NK-92 treated with Interleukin-12 subunit alpha and Interleukin-12 subunit beta, amount 100 ng/mL, for 24 hours (cell line): ENCODE results near the gene BRSK1.

Experiments
- DNase-seq: peaks from one replicate; lab custom pipeline; 2025; lab: John Stamatoyannopoulos, UW

The BRSK1 gene

DNA sequence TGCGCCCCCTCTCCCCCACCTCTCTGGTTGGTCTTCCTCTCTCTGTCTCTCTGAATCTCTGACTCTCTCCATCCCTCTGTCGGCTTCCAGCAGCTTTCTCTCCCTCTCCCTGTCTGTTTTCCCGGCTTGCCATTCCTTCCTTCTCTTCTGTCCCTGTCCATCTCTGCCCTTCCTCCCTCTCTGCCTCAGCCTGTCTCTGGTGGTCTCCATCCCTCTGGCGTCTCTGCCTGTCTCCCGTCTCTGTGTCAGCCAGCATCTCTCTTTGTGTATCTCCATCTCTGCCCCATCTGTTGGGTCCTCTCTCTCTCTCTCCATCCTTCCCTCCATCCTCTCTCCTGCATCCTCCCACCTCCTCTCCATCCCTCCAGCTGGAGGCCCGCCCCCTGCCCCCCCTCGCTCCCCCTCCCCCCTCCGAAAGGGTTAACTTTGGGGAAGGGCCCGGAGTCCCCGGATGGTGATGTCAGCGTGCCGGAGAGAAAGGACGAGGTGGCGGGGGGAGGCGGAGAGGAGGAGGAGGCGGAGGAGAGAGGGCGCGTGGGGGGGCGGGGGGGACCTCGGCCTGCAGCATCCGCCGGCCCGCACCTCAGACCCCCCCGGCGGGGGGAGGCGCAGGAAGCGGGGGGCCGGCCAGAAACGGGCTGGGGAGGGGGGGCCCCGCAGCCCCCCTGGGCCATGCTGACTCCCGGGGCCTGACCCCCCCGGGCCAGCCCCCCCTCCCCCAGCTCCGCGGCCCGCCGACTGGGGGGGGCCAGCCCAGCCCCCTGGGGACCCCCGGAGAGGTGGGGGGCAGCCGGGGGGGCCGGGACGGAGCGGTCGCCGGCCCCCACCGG is at the start of gene BRSK1:
TSS of gene BRSK1 (plus strand) at position 450 of the 830 bp plus-strand sequence. CDS start 446 bp downstream, outside the sequence.
- DNase-seq: no peak

DNA sequence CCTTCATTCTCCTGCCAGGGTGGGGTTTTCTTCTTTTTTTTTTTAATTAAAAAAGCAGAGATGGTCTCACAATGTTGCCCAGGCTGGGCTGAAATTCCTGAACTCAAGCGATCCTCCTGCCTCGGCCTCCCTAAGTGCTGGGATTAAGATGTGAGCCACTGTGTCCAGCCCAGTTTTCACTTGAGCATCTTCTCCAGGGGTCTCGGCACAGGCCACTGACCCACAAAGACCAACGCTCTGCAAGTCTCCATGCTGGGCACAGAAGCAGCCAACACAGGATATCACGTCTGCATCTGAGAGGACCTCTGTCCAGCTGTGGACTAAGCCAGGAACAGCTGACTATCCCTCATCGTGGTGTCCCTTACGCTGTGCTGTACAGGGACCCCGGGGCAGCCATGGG is 45.8 kb upstream of the BRSK1 start:
- DNase-seq: no peak

DNA sequence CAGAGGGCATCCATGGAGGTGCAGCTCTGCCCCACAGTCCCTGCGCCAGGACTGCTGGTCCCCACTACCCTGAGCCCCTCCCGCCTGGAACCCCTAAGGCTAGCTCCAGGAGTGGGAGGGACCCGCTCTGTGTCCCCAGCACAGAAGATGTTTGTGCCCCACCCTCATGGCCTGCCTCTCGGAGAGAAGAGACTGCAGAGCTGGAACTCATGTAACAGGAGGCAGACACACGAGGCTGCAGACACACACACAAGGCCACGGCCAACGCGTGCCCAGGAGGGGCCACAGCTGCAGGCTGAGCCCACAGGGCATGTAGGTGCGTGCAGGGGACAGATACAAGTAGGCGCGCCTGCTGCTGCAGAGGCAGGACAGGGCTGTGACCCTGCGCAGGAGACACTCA is 44.8 kb upstream of the BRSK1 start:
- no peak for DNase-seq

DNA sequence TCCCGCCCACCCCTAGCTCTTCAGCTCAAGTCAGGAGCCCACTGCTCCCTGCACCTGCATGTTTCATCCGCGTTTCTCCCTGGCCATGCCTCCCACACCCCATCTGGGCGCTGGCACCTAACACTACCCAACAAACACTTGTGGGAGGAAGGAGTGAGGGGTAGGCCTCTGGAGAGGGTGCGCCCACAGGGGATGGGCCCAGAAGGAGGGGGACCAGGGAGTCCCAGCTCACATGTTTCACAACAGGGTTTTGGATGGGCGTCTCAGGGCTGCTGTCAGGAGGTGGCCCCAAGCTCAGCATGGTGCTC is 43.1 kb upstream of the BRSK1 start:
- no peak for DNase-seq

DNA sequence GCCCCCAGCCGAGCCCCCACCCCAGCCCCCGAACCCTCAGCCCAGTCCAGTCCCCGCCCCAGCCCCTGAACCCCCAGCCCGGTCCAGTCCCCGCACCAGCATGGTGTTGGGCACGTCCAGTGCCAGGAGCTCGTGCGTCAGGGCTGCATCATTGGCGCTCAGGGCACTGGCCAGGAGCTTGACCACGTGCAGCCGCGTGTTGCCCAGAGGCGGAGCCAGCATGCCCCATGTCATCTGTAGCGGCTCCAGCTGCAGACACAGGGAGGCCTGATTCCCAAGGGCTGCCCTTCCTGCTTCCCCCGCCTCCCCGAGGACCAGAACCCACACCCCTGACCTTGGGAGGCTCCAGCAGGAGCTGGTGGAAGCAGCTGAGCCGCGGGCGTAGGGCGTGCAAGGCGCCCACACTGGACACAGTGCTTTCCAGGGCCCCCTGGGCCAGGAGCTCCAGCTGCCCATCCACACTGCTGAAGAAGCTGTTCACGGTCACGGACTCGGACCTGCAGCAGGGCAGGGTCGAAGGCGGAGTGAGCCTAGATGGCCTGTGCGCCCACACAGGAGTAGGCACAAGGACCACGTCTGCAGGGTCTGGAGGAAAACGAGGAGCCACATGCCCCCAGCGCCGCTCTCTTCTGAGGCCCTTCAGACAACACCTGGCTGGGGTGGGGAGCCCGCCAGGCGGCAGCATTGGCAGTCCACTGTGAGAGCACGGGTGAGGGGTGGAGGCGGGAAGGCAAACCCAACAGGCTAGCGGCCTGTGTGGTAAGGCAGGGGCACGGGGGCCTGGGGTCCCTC is 42.5 kb upstream of the BRSK1 start:
- no peak for DNase-seq

DNA sequence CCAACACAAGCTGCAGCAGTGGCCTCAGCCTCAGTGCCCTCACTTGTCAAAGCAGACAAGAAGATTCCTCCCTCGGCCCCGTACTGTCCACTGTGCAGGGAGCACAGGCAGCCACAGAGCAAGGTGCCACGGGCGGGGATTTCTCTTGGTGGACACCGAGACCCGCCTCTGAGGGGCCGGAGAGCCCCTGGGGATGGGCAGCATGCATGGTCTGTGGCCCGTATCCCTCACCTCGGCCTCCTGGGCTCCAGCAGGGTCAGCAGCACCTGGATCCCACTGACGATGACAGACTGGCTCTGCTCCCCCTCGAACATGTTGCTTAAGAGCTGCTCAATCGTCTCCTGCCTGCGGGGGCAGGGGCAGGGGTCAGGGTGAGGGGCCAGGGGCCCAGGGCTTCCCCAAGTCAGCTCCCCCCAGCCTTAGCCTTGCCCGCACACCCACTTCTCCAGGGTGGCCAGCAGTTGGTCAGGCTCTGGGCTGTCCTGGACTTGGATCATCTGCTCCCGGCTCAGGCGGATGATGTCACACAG is 41.8 kb upstream of the BRSK1 start:
- DNase-seq: no peak

DNA sequence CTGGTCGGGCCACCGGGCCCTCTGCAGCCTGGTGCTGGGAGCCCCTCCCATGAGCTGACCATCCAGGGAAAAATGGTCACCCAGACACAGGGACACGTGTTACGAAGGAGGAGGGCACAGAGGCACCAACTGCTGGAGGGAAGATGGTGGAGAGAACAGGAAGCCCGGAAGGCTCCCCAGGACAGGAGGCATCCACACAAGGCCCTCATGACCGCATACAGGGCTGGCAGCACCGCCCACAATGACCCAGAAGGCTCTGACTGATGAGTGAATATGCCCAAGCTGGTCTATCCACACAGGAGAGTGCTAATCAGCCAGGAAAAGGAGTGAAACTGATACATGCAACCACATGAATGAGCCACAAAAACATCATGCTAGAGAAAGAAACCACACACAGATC is 41.3 kb upstream of the BRSK1 start:
- DNase-seq: no peak

DNA sequence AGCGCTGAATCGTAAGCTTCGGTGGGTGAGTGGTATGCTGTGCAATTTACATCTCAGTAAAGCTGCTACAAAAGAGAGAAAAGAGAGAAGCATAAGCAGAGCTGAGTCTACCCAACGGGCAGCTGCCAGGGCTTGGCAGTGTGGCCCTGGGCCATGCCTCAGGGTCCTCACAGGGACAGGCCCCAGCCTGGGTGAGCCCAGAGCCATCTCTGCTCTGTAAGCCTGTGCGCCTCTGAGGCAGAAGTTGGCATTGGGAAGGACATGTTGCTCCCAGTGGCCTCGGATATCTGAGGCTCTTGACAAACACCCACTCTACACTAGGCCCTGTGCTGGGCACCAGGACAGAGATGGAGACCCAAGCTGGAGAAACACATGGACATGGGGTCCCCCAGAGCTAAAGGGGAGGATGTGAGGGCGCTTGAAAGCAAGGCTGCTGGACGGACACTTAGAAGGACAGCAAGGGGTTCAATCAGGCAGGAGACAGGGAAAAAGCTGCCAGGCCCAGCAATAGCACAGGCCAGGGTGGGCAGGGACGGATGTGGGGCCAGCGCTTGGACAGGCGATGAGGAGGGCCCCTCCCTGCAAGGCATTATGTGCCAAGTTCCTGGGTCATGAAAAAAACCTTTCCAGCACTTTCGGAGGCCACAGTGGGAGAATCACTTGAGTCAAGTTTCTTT is 39.7 kb upstream of the BRSK1 start:
- DNase-seq: no peak

DNA sequence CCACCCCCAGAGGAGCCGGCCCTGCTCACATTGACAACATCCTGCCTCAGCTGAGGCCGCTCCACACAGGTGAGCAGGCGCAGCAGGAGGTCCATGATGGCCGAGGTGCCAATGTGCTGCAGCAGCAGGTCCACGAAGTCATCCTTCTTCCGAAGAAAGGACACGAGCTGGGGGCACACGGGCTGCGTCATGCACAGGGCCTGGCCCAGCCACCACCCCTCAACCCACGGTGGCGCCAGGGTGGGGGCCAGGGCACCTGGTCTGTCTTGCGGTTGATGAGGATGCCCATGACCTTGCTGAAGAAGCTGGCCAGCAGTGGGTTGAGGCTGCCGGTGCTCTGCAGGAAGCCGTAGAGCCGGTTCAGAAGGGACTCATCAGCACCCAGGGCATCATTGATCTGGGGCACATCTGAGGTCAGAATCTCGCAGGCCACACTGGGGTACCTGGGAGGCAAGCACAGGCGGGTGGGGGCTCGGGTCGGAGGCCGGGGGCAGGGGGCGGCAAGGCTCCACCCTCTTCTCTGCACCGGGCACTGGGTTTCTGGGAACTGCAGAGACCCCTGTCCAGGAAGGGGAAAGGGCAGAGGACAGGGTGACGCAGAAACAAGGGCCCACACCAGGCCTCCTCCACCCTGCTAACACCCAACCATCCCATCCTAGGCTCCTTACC is 38.4 kb upstream of the BRSK1 start:
- DNase-seq: no peak

DNA sequence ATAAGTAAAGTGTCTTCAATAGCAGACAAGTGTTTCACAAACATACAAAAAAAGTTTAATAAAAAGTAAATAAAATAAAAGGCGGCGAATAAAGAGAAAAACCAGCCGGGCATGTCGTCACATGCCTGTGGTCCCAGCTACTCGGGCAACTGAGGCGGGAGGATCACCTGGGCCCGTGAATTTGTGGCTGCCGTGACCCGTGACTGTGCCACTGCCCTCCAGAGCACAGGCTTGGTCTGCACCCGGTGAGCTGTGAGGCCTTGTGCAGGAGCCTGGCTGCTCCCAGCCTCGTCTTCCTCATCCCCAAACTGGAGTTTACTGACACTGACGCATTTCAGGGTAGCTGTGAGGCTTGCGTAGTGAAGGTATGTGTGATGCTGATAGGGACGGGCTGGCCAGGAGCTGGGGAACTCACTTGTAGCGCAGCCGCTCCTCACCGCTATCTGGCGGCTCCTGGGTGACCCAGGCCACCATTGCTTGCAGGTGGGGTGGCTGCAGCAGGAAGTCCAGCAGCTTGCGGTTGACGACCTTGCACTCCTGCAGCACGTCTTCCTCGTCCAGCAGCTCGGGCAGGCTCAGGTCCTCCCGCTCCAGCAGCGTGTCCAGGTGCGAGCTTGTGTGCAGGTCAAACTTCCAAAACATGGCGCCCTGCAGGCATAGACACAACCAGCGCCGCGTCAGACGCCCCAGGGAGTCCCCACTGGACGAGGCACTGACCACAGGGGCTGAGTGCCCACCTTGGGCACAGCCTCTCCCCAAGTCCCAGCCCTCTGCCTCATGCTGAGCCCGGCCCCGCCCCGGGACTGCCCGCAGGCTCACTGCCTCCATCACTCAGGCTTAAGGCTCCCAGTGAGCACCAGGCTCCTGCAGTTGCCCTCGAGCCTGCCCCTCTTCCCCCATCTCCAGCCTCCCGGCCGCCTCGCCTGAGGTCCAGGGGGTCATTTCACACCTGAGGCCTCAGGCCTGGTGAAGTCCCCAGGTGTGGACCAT is 37.0 kb upstream of the BRSK1 start:
- DNase-seq: no peak

DNA sequence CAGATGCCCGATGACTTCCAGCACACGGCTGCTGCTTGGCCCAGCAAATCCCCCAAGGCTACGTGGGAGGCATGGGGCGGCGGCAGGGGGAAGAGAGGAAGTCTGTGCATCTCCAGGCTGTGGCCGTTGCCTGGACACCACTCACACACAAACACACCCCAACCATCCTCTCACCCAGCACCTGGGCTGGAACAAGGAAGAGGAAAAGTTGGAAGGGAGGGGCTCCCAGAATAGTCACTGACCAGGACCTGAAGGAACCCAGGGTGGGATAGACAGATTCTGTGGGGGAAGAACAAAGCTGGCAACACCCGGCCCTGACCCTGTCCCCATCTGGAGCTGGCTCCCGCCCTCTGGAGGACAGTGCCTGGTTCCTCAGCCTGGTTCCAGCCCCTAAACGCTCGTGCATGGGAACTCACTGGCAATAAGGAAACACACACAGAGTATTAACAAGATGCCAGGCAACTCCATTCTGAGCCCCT is 36.1 kb upstream of the BRSK1 start:
- DNase-seq: no peak

DNA sequence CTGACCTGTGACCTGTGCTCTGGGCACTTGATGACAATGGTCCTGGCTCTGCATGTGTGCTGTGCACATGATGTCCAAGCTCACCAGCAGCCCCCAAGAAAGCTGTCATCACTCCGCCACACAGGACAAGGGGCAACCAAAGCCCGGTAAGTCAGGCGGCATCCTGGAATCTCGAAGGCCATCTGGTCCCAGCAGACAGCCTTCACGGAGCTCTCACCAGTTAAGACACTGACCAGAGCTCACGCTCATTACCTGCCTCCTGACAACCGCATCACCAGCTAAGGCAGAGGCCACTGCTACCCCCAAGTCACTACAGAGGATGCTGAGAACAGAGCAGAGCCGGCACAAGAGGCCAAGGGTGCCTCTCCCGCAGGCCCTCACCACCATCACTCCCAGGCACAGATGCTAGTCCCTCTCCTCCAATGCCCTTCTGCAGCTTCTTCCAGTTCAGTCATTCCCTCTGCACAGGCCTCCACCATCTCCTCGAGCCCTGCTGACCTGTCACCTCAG is 35.6 kb upstream of the BRSK1 start:
- no peak for DNase-seq

DNA sequence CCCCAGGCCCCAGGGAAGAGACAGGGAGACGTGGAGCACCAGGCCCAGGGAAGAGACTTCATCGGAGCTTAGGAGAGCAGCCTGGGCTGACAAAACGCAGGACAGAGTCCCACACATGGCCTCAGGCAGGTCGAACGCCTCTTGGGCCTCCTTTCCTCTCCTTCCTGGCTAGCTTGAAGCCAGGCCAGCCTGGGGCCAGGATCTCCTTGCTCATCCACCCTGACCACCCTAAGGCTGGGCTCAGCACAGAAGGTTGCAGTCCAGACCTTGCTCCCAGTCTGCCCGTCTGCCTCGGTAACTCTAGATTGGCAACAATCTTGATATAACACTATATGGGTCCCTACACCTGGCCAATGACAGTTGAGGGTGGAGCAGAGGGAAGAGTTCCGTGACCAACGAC is 35.1 kb upstream of the BRSK1 start:
- DNase-seq: no peak

DNA sequence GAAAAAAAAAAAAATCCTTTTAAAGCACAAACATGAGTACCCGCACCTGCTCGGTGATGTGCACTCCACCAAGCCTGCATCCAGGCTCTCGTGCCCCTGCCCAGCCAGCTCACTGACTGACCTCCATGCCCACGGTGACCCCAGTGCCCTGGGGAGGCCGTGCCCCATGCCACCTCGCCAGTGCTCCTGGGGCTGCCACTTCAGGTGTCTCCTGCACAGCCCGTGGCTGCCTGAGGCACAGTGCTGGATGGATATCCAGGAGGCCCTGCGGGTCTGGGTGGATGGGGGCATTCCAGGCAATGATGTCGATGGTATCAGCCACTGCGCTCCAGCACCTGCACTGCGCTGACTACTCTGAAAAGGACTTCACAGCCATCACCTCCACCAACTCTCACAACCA is 34.0 kb upstream of the BRSK1 start:
- DNase-seq: no peak

DNA sequence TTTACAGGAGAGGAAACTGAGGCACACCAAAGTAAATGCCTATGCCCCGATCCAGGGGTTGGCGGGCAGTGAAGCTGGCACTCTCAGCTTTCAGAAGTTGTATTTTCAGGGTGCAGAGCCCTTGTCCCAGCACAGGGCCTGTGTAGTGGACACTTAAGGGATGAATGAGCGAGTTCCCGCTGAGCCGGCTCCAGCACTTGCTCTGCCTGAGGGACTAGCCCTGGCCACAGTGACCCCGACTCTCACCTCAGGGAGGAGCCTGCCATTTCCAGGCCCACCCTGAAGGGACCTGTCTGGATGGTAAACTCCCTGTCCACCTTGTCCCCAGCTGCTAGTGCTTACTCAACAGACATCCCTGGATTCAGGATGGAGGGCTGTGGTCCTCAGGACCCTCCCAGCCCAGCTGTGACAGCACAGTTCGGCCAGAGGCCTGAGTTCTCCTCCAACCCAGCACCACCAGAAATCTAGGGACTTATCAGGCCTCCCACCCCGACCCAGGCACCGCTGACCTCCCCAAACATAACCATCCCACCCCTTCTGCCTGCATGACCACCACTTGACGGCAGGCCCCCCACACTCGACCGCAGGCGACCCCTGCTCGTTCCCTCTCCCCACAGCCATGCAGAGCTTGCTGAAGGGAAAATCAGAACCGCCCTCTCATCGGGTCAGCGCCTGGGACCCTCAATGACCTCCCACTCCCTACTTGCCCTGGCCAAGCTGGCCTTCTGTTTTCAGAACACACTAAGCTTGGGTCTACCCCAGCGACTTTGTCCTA is 33.3 kb upstream of the BRSK1 start:
- DNase-seq: no peak

DNA sequence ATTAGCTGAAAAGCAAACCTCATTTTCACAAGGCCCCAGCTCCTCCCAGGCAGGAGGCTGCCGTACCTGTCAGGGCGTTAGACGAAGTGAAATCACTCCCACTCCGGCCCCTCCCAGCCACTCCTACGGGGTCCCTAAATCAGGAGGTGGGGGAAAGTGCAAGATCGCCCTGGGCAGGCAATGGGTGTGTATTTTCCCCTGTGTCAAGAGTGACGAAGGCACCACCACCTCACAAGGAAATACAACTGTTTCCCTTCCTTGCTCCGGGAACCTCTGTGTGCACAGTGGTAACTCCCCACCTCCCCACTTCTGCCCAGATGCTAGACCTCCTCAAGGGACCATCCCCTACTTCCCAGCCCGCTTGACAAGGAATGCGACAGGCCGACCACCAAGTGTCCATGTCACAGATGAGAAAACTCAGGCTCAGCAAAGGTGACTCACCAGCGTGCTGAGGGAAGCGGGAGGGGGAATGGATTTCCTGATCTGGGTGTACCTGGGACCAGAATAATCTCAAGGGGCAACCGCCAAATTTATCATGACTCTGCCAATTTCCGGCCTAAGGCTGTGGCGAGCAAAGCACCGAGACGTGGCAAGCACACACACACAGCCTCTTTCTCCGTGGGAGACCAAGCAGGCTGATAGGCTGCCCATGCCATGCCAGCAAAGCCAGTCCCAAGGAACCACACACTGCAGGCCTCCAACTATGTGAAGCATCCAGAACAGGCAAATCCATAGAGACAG is 32.3 kb upstream of the BRSK1 start:
- DNase-seq: no peak

DNA sequence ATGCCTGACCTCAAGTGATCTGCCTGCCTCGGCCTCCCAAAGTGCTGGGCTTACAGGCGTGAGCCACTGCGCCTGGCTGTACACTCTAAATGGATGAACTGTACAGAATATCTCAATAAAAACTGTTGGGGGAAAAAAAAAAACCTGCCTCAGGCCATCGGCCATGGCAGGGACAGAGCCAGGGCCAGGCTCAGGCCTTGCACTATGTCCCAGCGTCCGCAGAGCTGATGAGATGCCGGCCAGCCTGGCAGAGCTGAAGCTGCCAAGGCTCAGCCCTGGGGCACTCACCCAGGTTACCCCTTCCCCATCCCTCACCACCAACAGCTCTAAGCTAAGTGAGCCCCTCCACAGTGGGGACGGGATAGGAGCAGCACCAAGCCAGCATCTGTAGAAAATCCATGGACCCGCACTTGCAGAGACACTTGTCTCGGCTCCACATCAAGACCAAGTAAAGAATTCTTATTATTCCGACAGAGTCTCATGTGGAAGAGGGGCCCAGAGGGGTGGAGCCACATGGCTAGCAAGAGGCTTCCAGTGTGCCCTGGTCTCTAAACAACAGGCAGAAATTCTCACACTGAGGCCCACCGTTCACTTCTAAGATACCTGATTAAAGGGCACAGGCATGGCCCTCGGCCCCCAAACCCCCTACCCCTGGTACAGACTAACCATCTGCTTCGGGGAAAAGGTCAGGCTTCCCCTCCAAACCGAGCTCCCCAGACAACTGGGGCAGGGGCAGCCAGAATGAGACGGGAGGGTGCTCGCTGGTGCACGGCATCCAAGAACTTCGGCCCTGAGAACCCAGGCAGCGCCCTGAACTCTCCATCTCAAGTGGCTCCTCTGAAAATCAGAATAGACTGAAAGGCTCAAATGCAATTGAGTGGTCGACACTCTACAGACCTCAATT is 30.8 kb upstream of the BRSK1 start:
- DNase-seq: no peak
